Peyer's patch (tissue), 4 donors: ENCODE results near the gene ZBP1.

Source experiments
- POLR2A ChIP-seq, 2 donors: fragments of 450-650 bp; IDR thresholded peaks; one replicate each; pipeline ENCODE4 v1.5.1; 2017; ENCODE audit warnings: antibody characterized with exemption in 2 of 2, mild to moderate bottlenecking in 2 of 2, moderate library complexity in 2 of 2
- TF ChIP-seq, protein P1 (sequence below), 6 experiments: fragments of 450-650 bp in 4 of 6; fragments of 200-600 bp in 2 of 6; sonication (generic) in 1 of 6; IDR thresholded peaks; one replicate each; pipeline ENCODE4 v1.5.1; 2017 to 2019; ENCODE audit warnings: antibody characterized with exemption in 6 of 6, mild to moderate bottlenecking in 3 of 6, moderate library complexity in 1 of 6

DNA sequence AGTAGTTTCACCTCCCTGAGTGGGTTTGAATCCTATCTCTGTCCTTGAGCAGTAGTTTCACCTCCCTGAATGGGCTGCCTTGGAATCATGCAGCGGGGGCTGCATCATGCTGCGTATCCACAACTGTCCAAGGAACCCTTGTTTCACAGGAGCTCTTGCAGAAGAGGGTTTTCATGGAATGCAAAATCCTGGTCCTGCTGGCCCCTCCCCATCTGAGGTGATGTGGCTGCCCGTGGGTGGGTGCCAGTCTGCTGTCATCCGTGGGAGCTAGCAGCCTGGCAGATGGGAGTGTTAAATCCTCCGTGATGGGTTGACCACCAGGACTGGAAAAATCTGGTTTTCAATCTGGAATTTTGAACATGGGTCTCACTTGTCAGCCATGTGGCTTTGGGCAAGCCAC is 21.7 kb downstream of the ZBP1 start:
- TF ChIP-seq POLR2A (IDR thresholded peaks at IDR 0.05), result no peak
- TF ChIP-seq, protein P1, sequence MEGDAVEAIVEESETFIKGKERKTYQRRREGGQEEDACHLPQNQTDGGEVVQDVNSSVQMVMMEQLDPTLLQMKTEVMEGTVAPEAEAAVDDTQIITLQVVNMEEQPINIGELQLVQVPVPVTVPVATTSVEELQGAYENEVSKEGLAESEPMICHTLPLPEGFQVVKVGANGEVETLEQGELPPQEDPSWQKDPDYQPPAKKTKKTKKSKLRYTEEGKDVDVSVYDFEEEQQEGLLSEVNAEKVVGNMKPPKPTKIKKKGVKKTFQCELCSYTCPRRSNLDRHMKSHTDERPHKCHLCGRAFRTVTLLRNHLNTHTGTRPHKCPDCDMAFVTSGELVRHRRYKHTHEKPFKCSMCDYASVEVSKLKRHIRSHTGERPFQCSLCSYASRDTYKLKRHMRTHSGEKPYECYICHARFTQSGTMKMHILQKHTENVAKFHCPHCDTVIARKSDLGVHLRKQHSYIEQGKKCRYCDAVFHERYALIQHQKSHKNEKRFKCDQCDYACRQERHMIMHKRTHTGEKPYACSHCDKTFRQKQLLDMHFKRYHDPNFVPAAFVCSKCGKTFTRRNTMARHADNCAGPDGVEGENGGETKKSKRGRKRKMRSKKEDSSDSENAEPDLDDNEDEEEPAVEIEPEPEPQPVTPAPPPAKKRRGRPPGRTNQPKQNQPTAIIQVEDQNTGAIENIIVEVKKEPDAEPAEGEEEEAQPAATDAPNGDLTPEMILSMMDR (IDR thresholded peaks at IDR 0.05), result no peak
